Activated CD8-positive, alpha-beta memory T cell treated with anti-CD3 and anti-CD28 coated beads for 48 hours (primary cell): Measurements from ENCODE around the gene RUSC2.
"Not testable (repeated sequence)": the region's sequence is repeated elsewhere in the genome, so short reads cannot be mapped to it uniquely, and the experiment has no call there.

Experiments
- DNase-seq, 3 experiments: peaks; one replicate each; pipeline ENCODE4 v3.0.0-alpha.2; 2020; ENCODE audit warnings: low read depth in 2 of 3, low spot score in 2 of 3

RUSC2 gene

GRCh38 chr9:35490155-35490909, 421 bp downstream of the RUSC2 start:
- no peak for DNase-seq

GRCh38 chr9:35490910-35491465, 1.1 kb downstream of the RUSC2 start:
- DNase-seq = no peak

DNA sequence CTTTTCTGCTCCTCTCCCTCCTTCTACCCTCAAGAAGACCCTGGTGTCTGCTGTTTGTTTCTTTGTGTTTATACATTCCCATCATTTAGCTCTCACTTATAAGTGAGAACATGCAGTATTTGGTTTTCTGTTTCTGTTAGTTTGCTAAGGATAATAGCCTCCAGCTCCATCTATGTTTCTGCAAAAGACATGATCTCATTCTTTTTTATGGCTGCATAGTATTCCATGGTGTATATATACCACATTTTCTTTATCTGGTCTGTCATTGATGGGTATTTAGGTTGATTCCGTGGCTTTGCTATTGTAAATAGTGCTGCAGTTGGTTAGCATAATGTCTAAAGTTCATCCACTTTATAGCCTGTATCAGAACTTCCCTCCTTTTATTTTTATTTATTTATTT, 3.2 kb downstream of the RUSC2 start:
- not testable (repeated sequence) for DNase-seq

DNA sequence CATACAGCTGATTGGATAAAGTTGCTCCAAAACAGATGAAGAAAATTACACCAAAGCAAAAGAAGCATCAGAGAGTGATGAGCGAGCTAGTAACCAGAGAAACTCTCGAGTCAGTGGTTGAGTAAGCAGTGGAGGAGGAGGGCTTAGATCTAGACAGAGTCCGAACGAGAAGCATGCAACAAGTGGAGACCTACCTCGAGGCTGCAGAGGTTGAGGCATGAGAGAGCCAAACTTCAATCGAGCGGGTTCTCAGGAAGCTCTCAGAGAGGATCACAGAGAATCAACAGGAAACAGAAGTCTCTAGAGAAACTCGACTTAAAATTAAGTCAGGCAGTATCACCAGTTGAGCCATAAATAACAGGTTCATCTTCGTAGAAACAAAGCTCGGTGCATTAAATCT, 6.1 kb downstream of the RUSC2 start:
- no peak for DNase-seq

DNA sequence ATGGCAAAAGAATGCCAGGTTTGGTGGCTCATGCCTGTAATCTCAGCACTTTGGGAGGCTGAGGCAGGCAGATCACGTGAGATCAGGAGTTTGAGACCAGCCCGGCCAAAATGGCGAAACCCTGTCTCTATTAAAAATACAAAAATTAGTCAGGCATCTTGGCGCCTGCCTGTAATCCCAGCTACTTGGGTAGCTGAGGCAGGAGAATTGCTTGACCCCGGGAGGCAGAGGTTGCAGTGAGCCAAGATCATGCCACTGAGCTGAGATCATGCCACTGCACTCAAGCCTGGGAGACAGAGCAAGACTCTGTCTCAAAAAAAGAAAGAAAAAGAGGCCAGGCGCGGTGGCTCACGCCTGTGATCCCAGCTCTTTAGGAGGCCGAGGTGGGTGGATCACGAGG, 8.3 kb downstream of the RUSC2 start:
- not testable (repeated sequence) for DNase-seq

DNA sequence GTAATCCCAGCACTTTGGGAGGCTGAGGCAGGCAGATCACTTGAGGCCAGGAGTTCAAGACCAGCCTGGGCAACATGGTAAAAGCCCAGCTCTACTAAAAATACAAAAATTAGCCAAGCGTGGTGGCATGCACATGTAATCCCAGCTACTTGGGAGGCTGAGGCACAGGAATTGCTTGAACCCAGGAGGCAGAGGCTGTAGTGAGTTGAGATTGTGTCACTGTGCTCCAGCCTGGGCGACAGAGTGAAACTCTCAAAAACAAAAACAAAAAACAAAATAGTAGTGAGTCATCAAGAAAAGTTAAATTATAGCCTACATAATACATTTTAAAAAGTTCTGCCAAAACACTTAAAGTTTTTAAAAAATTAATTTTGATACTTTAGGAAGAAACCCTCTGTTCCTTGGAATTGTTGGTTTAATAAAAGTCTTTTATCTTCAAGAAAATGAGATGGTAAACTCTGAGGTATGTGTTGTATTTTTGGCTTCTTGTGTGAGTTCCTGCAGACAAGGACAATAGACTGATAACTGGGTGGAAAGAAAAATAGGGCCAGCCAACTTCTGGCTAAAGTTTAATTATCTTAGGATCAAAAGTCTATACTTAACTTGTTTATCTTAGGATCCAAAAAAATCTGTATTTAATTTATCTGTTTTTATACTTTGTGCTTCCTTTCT, 9.3 kb downstream of the RUSC2 start:
- no peak for DNase-seq

GRCh38 chr9:35499701-35500030, 9.8 kb downstream of the RUSC2 start:
- DNase-seq = no peak

DNA sequence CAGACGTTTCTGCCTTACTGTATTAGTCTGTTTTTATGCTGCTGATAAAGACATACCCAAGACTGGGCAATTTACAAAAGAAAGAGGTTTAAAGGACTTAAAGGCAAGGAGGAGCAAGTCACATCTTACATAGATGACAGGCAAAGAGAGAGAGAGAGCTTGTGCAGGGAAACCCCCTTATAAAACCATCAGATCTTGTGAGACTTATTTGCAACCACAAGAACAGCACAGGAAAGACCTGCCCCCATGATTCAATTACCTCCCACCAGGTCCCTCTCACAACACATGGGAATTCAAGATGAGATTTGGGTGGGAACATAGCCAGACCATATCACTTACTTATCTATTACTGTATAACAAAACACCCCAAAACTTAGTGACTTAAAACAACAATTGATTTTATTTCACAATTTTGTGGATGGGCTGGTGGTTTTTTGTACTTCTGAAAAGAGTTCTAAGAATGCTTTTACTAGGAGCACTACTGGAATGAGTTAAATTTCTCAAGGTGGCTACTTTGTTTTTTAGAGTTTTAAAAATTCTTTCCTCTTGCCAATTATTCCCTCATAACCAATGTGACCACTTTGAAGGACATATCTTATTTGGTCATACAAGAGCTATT, 10.3 kb downstream of the RUSC2 start:
- DNase-seq = no peak

GRCh38 chr9:35501946-35502345, 12.0 kb downstream of the RUSC2 start:
- DNase-seq = no peak

DNA sequence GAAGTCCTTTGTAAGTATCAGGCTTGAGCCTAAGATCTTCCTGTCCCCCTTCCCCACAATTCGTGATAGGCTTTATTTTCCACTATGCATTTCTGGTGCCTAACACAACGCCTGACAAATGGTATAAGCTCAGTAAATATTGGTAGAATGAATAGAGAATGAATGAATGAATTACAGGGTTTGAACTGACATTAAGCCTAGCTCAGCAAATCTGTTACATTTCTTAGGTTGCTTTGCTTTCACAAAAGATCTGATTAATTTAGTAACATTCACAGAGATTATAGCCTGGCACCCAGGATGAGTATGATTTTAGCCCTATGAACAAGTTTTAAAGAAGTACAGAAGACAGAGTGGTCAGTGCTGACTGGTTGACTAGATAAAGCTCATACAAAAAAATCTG, 16.4 kb downstream of the RUSC2 start:
- no peak for DNase-seq

DNA sequence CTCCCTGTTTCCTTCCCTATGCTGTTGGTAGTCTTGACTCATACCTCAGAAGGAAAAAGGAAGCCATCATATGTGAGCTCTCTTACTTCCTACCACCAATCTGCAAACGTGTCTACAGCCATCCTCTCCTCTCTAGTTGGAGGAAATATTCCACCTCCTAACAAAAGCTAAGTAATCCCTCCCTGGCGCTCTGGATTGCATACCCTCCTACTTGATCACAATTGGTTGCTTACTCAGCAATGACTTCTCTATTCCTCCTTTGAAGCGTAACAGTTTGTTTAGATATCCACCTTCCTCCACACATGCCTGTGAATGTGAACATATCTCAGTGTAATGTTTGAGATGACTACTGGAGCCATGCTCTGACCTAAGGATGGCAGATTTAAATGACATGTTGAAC, 18.2 kb downstream of the RUSC2 start:
- no peak for DNase-seq

DNA sequence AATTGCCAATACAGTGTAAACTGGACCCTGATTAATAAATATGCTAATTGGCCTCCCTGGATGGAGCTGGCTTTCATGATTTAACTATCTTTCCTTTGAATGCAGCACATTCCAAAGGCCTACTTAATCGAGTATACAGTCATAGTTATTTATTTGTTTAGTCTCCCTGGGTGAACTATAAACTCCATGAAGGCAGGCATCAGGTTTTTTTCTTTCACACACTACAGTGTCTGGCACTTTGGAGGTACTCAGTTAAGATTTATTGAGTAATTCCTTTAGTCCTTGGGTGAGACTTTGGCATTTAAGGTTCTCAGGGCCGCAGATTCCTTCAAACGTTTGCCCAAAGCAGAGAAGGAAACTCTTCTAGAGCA, 20.5 kb downstream of the RUSC2 start:
- no peak for DNase-seq

- no peak for DNase-seq
Measured at GRCh38 chr9:35510754-35511428, 21.0 kb downstream of the RUSC2 start.

DNA sequence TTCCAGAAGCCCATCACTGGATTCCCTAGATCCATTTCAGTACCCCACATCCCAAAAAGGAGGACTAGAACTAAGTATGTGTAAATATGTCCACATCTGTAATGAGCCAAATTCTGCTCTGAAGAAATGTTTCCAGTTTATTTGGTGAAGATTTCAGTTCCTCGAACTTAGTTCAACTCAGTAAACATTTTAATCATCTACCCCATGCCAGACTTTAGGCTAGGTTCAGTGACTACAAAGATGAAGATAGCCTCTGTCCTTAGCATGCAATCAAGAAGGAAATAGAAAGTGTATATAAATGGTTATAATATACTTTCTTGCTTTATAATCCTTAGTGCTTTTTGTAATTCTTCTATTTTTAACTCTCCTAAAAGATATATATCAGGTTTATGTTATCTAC, 21.5 kb downstream of the RUSC2 start:
- DNase-seq = no peak

GRCh38 chr9:35515766-35516165, 25.9 kb downstream of the RUSC2 start:
- DNase-seq = no peak

DNA sequence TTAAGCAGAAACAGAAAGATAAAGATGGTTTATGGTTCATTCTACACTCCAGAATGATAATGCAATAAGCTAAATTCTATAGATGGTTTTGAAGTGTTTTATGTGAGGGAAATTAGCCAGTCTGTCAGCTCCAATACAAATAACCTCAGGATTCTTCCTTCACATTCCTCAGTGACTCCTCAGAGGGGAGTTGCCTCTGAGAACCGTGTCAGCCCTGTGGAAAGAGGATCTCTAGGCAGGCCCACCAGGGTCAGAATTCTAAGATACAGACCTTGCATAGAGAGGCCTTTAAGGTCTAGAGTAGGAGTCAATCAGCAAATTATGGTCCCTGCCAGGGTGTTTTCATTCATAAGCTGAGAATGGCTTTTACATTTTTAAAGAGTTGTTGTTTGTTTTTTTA, 26.6 kb downstream of the RUSC2 start:
- DNase-seq = no peak

- DNase-seq = no peak
Measured at GRCh38 chr9:35517131-35517530, 27.2 kb downstream of the RUSC2 start.

DNA sequence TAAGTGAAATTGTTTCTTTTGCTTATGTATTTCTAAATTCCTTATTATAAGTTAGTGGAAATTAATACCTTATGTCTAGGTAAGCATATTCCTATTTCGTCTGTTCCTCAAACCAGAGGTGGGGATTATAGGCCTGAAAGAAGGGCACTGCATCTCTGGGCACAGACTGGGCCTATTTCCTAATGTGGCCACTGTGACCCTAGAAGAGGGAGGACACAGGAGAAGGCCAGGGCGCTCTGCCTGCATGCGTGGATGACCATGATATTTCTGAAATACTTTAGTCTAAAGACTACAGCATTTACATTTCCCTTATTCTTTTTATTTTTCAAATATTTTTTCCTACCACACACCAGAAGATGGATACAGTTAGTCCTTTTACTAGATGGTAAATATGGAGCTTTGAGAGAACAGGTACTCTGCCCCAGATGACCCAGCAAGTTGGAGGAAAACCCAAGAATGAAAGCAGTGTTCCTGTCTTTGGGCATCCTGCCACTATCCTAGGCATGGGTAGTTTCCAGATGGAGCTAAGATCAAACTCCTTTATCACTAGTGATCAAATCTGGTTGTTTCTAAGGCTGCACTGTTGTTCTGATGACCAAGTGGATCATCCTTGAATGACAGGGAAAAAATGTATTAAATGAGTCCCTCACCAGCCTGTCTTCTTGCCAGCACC, 27.8 kb downstream of the RUSC2 start:
- no peak for DNase-seq

GRCh38 chr9:35518225-35518821, 28.4 kb downstream of the RUSC2 start:
- no peak for DNase-seq

DNA sequence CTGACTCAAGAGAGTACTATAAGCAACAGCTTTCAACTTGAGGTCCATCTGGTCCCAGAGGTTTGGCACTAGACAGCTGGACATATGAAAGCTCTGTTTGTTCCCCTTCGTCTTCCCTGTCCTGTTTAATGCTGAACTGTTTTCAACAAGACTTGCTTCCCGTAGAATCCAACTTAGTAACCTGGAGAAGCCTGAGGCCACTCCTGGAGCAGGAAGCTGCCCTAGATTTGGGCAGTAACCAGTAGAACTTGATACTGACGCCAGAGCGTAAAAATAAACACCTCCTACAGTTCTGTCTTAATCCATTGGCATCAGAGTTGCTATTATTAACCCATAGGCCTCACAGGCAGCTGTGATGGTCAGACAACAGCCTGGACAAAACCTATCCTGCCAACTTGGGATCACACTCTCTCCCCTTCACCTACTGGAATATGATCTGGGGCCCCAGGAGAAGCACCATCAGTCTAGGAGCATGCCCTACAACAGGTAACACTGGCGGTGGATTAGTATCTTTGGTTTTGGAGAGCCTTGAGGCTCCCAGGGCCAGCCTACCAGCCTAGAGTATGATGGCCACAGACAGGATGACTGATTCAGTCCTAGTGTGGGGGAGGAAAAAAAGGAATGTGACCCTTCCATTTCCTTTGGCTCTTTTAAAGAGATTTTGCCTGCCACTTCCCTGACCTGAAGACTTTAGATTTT, 29.2 kb downstream of the RUSC2 start:
- DNase-seq = no peak
